ENCODE measurements around the gene ABCA8.

- TF ChIP-seq POLR2A (IDR thresholded peaks at IDR 0.05) = no peak
- no peak for TF ChIP-seq CTCF (IDR thresholded peaks at IDR 0.05)
Observed at GRCh38 chr17:68892193-68892592, 63.0 kb downstream of the ABCA8 start.
